KOPT-K1 (cell line): ENCODE data around the gene CNPY1.
"Not testable (repeated sequence)": the region's sequence is repeated elsewhere in the genome, so short reads cannot be mapped to it uniquely, and the experiment has no call there.

Experiments used
- H3K27ac ChIP-seq: fragments of 200-600 bp; sonication (generic); 2 replicates; pipeline ENCODE4 v1.5.1; 2016; ENCODE audit warnings: antibody characterized with exemption, mild to moderate bottlenecking, low read depth, low read length; ENCODE audit not compliant: poor library complexity, severe bottlenecking
- H3K36me3 ChIP-seq: fragments of 200-600 bp; sonication (generic); 2 replicates; pipeline ENCODE4 v1.5.1; 2017; ENCODE audit warnings: antibody characterized with exemption, mild to moderate bottlenecking, low read length, moderate library complexity; ENCODE audit not compliant: insufficient read depth
- H3K9me3 ChIP-seq: fragments of 200-600 bp; sonication (generic); 2 replicates; pipeline ENCODE4 v1.5.1; 2017; ENCODE audit warnings: antibody characterized with exemption, low read length, mild to moderate bottlenecking; ENCODE audit not compliant: insufficient read depth, poor library complexity, severe bottlenecking

The CNPY1 gene

GRCh38 chr7:155521007-155521742 is 25.2 kb downstream of the CNPY1 start:
- Histone ChIP-seq H3K9me3 (no peaks in the 10 kb centered on the region), H3K36me3 (no peaks in the 10 kb centered on the region), H3K27ac (no peak overlapping the region)

- Histone ChIP-seq H3K27ac (no peak overlapping the region), H3K36me3 (no peaks in the 10 kb centered on the region), H3K9me3 (no peaks in the 10 kb centered on the region)
Observed at GRCh38 chr7:155520114-155520513, 26.2 kb downstream of the CNPY1 start.

GRCh38 chr7:155519358-155519757 is 27.0 kb downstream of the CNPY1 start:
- H3K9me3 ChIP-seq, H3K36me3 ChIP-seq, H3K27ac ChIP-seq: not testable (repeated sequence)

GRCh38 chr7:155518633-155519032 is 27.7 kb downstream of the CNPY1 start:
- Histone ChIP-seq H3K27ac (no peak overlapping the region), H3K36me3 (no peaks in the 10 kb centered on the region), H3K9me3 (no peaks in the 10 kb centered on the region)

GRCh38 chr7:155517969-155518368 is 28.4 kb downstream of the CNPY1 start:
- Histone ChIP-seq H3K36me3 (no peaks in the 10 kb centered on the region), H3K27ac (no peak overlapping the region), H3K9me3 (no peaks in the 10 kb centered on the region)

GRCh38 chr7:155517452-155517851 is 28.9 kb downstream of the CNPY1 start:
- Histone ChIP-seq H3K27ac (no peak overlapping the region), H3K9me3 (no peaks in the 10 kb centered on the region)

GRCh38 chr7:155516466-155516865 is 29.9 kb downstream of the CNPY1 start:
- no peaks in the 10 kb centered on the region for H3K9me3 ChIP-seq
- no peaks in the 10 kb centered on the region for H3K36me3 ChIP-seq
- H3K27ac ChIP-seq: no peak overlapping the region

More at GRCh38 chr7:155517452-155517851, 28.9 kb downstream of the CNPY1 start:
- no peaks in the 10 kb centered on the region for H3K36me3 ChIP-seq

GRCh38 chr7:155515318-155515717 is 31.0 kb downstream of the CNPY1 start:
- Histone ChIP-seq H3K9me3 (peaks cover 1% of the 10 kb centered on the region), H3K36me3 (no peaks in the 10 kb centered on the region), H3K27ac (no peak overlapping the region)

GRCh38 chr7:155514296-155514695 is 32.1 kb downstream of the CNPY1 start:
- Histone ChIP-seq H3K36me3 (no peaks in the 10 kb centered on the region), H3K27ac (no peak overlapping the region), H3K9me3 (peaks cover 12% of the 10 kb centered on the region)

GRCh38 chr7:155513543-155514285 is 32.6 kb downstream of the CNPY1 start:
- no peaks in the 10 kb centered on the region for H3K36me3 ChIP-seq
- H3K9me3 ChIP-seq: peaks cover 18% of the 10 kb centered on the region
- no peak overlapping the region for H3K27ac ChIP-seq

GRCh38 chr7:155512246-155512887 is 34.0 kb downstream of the CNPY1 start:
- H3K9me3 ChIP-seq: peaks cover 23% of the 10 kb centered on the region
- H3K27ac ChIP-seq: no peak overlapping the region
- H3K36me3 ChIP-seq: no peaks in the 10 kb centered on the region

GRCh38 chr7:155511702-155511996 is 34.7 kb downstream of the CNPY1 start:
- H3K27ac ChIP-seq: no peak overlapping the region
- peaks cover 23% of the 10 kb centered on the region for H3K9me3 ChIP-seq

GRCh38 chr7:155510975-155511701 is 35.2 kb downstream of the CNPY1 start:
- H3K9me3 ChIP-seq: peaks cover 23% of the 10 kb centered on the region
- no peaks in the 10 kb centered on the region for H3K36me3 ChIP-seq
- H3K27ac ChIP-seq: no peak overlapping the region

More at GRCh38 chr7:155511702-155511996, 34.7 kb downstream of the CNPY1 start:
- no peaks in the 10 kb centered on the region for H3K36me3 ChIP-seq

- H3K9me3 ChIP-seq: peaks cover 23% of the 10 kb centered on the region
- H3K36me3 ChIP-seq: no peaks in the 10 kb centered on the region
- no peak overlapping the region for H3K27ac ChIP-seq
Observed at GRCh38 chr7:155509725-155510551, 36.4 kb downstream of the CNPY1 start.
